D341Med (cell line): ENCODE results near the gene SHC2.

Experiments
- DNase-seq: peaks from one replicate; pipeline ENCODE4 v3.0.0; 2012; ENCODE audit warnings: low spot score

The SHC2 gene

GRCh38 chr19:372306-372890, 88.4 kb downstream of the SHC2 start:
- no peak for DNase-seq

- DNase-seq, result no peak
Measured at GRCh38 chr19:371501-372168, 89.2 kb downstream of the SHC2 start.

GRCh38 chr19:370641-371330, 90.0 kb downstream of the SHC2 start:
- DNase-seq, result no peak

GRCh38 chr19:369876-370275, 91.0 kb downstream of the SHC2 start:
- DNase-seq, result no peak

- no peak for DNase-seq
Measured at GRCh38 chr19:369256-369655, 91.6 kb downstream of the SHC2 start.

- DNase-seq, result no peak
Measured at GRCh38 chr19:368630-369024, 92.2 kb downstream of the SHC2 start.

- DNase-seq, result no peak
Measured at GRCh38 chr19:367963-368629, 92.7 kb downstream of the SHC2 start.

GRCh38 chr19:367561-367960, 93.3 kb downstream of the SHC2 start:
- DNase-seq, result no peak

- no peak for DNase-seq
Measured at GRCh38 chr19:366951-367350, 93.9 kb downstream of the SHC2 start.
